ENCODE results near the gene TIGD6. TPM values are rescaled to one million over a fixed set of nuclear protein-coding genes. Genes with fewer than 3 reads are reported as not detected.
A peak's percentile ranks its signal among the peaks of the same experiment; 100 is the strongest.

The TIGD6 gene
- total and polyA plus RNA-seq, 9 of the 15 experiments (the other 6 are each of a cell fraction or from before 2014, with no cell fraction given), result 1.8 to 6.3 (median 3.9) TPM

- TF ChIP-seq ZBTB33 (CRISPR knock-in tag; IDR thresholded peaks at IDR 0.05), result 0 out of 2 replicates have a peak, but pooled peaks have one; percentile 0
- no peak for TF ChIP-seq RCOR1 (IDR thresholded peaks at IDR 0.05; ENCODE audit: borderline replicate concordance in 1 of 2, low read depth in 2 of 2, low read length in 2 of 2)
- TF ChIP-seq GTF3C2 (IDR thresholded peaks at IDR 0.05; ENCODE audit: borderline replicate concordance, extremely low read depth, insufficient read length), result no peak
- TF ChIP-seq SREBF2 (CRISPR knock-in tag; IDR thresholded peaks at IDR 0.05), result 0 out of 2 replicates have a peak, but pooled peaks have one; percentile 28
- TF ChIP-seq KDM2B (CRISPR knock-in tag; IDR thresholded peaks at IDR 0.05), result 0 out of 2 replicates have a peak, but pooled peaks have one; percentile 6
- TF ChIP-seq PHF8 (IDR thresholded peaks at IDR 0.05; ENCODE audit: borderline replicate concordance, low read length), result no peak
- no peak for TF ChIP-seq CBFA2T3 (IDR thresholded peaks at IDR 0.05)
- no peak for TF ChIP-seq ETS2 (tag; IDR thresholded peaks at IDR 0.05; ENCODE audit: borderline replicate concordance, poor library complexity, severe bottlenecking)
- no peak for TF ChIP-seq ARID3B (CRISPR knock-in tag; IDR thresholded peaks at IDR 0.05; ENCODE audit: borderline replicate concordance)
- TF ChIP-seq CBFA2T2 (conservative IDR thresholded peaks at IDR 0.05), result no peak
- no peak for TF ChIP-seq L3MBTL2 (IDR thresholded peaks at IDR 0.05)
- TF ChIP-seq MYBL2 (IDR thresholded peaks at IDR 0.05; ENCODE audit: low read depth), result no peak
- TF ChIP-seq MYBL2 (CRISPR knock-in tag; IDR thresholded peaks at IDR 0.05; ENCODE audit: borderline replicate concordance), result no peak
- no peak for TF ChIP-seq NR4A1 (CRISPR knock-in tag; IDR thresholded peaks at IDR 0.05)
- no peak for TF ChIP-seq NR4A1 (tag; IDR thresholded peaks at IDR 0.05)
- no peak for TF ChIP-seq TAF7 (tag; IDR thresholded peaks at IDR 0.05)
- TF ChIP-seq CREB3L1 (IDR thresholded peaks at IDR 0.05; ENCODE audit: borderline replicate concordance, low read depth), result no peak
- TF ChIP-seq GTF2E2 (tag; IDR thresholded peaks at IDR 0.05), result no peak
These were observed 39.2 kb downstream of the TIGD6 start (continued) for GRCh38 chr5:149961186-149961685.
